Right renal pelvis (tissue), 4 donors: ENCODE measurements around the gene ARHGEF38. TPM values are rescaled to one million over a fixed set of nuclear protein-coding genes. Genes with fewer than 3 reads are reported as not detected.
"Not testable (repeated sequence)": the region's sequence is repeated elsewhere in the genome, so short reads cannot be mapped to it uniquely, and the experiment has no call there.

Experiments
- DNase-seq, 4 donors: peaks; one replicate each; pipeline ENCODE4 v3.0.0-alpha.2; 2013; ENCODE audit warnings: low read depth in 4 of 4, low spot score in 3 of 4, missing footprints in 1 of 4
- polyA plus RNA-seq, 4 donors: library from polyadenylated mRNA; unstranded; fragments of 120-200 nt; gene quantifications; one replicate each; pipeline ENCODE4 v1.2.1, GENCODE V29; 2013; ENCODE audit not compliant: insufficient read length in 4 of 4

The ARHGEF38 gene
- polyA plus RNA-seq, 4 donors, result 3.3 to 6.0 (median 5.2) TPM

GRCh38 chr4:105605493-105605892, 53.1 kb downstream of the ARHGEF38 start:
- DNase-seq, result no peak

GRCh38 chr4:105607876-105608275, 55.5 kb downstream of the ARHGEF38 start:
- no peak for DNase-seq

DNA sequence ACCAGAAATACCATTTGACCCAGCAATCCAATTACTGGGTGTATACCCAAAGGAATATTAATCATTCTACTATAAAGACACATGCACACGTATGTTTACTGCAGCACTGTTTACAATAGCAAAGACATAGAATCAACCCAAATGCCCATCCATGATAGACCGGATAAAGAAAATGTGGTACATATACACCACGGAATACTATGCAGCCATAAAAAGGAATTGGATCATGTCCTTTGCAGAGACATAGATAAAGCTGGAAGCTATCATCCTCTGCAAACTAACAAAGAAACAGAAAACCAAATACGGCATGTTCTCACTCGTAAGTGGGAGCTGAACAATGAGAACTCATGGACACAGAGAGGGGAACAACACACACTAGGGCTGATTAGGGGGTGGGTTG, 57.4 kb downstream of the ARHGEF38 start:
- not testable (repeated sequence) for DNase-seq

DNA sequence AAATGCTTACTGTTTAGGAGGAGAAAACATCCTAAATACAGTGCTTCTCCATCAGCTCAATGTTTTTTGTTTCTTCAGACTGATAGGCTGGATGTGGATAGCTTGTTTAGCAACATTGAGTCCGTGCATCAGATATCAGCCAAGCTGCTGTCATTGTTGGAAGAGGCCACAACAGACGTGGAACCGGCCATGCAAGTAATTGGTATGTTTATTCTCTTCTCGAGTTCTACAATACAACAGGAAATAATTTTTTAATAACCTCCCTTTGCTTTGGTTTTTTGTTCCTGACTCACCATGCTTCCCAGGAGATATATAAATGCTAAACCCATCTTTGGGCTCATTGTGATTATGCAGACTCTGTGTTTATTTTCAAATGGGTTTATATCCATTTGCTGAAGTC, 60.9 kb downstream of the ARHGEF38 start:
- DNase-seq, result no peak

DNA sequence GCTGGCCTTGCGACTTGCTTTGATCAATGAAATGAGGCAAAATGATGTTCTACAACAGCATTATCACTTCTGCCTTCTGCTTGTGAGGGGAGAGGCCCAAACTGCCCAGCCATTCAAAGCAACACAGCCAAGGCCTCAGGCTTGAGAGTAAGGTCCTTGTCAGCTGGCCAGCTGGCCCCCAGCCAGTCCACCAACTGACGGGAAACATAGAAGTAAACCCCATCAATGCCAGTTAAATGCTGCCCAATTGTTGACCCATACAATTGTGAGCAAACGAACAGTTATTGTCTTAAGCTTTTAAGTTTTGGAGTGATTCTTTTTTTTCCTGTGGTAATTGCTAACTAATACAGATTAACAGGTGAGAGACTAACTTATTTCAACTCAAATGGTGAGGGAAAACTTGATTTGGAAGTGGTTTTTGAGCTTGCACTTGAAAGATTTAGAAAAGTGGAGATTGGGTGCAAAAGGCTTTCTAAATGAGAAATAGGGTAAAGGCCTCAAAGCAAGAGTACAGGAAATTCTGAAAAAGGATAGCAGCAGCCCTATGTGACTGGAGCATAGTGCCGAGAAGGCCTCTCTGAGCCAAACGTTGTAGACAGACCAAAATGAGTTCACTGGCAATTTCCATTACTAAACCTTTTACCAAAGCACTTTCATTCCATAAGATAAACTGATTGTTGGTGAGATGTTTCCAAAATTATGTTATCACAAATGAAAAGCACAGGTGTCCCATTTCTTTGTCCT, 66.9 kb downstream of the ARHGEF38 start:
- DNase-seq, result no peak

DNA sequence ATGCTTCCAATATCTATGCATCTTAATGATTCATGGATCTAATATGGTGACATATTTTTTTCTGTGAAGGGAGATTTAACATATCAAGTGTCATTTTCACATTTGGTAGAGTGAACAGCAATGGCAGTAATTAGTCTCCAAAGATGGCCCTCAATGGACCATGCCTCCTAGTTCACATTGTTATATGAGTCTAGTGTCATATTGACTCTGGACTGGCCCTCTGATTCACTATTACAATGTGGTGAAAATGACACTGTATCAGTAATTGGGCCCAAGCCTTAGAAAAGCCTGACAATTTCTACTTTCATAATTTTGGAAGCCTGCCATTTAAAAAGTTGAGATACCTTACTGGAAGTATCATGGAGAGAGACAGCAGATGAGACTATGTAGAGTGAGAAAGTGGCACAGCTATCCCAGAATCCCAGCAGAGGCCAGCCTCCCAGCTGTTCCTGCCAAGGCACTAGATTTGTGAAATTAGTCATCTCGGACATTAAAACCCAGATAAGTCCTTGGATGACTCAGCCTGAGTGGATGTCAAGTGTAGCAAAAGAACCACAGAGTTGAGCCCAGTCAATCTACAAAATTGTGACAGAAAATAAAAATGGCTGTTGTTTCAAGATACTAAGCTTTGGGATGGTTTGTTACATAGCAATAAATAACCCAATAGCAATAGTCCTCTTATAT, 68.4 kb downstream of the ARHGEF38 start:
- DNase-seq, result no peak

GRCh38 chr4:105622269-105622668, 69.8 kb downstream of the ARHGEF38 start:
- DNase-seq, result no peak

- no peak for DNase-seq
Observed at GRCh38 chr4:105623099-105623498, 70.7 kb downstream of the ARHGEF38 start.

- DNase-seq, result no peak
Observed at GRCh38 chr4:105624530-105624929, 72.1 kb downstream of the ARHGEF38 start.

DNA sequence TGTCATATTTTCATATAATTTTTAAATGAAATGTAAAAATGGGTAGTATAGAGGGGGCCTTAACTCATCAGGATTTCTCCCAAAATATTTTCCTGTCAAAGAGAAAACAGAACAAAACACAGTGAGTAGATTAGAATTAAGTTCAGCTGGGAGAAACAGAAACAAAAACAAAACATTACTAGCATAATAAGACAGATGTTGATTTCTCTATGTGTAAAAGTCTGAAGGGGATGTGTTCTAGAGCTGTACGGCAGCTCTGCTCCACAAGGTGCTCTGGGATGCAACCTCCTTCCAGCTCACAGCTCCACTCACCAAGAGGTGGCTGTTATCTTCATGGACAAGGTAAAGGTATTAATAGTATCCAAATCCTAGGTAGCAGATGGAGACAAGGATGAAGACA, 72.8 kb downstream of the ARHGEF38 start:
- no peak for DNase-seq

- no peak for DNase-seq
Observed at GRCh38 chr4:105626846-105627245, 74.4 kb downstream of the ARHGEF38 start.

DNA sequence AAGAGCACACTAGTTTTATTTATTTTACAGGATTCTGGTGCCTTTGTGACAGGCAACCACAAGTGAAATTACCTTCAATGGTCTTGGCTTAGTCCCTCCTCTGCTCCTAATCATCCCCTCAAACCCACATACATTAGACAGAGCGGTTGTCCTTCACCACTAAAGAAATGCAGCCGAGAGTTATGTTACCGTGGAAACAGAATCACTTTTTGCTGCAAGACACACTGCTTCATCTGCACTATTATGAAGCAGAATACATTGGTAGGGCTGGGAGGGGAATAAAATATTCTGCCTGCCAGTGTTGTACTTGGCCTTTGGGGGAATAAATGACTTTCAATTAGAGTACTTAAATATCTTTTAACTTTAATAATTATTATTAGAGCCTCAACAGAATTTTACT, 75.2 kb downstream of the ARHGEF38 start:
- DNase-seq, result no peak

- no peak for DNase-seq
Observed at GRCh38 chr4:105630670-105631655, 78.5 kb downstream of the ARHGEF38 start.

DNA sequence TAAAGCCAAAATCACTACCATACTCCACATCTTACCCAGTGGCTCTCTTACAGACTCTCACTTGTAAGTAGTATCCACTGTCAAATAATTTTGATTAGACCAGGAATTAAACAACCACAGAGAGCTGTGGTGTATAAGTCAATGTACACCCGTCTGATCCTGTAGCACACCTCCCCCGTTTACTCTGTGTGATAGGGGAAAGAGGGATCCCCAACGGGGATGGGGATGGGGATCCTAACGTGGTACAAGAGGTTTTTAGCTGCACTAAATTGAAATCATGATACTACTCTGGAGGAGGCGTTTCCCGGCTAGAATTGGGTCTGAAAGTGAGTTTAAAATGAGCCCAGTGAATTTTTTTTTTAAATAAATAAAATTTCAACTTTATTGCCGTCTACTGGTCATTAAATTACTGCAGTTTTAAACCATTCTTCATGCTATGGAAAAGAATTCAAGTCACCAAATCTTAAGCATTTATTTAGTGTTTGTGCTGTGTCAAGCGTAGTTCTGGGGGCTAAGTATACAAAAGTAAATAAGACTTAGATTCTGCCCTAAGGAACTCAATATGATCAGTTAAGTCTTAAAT, 79.5 kb downstream of the ARHGEF38 start:
- no peak for DNase-seq

DNA sequence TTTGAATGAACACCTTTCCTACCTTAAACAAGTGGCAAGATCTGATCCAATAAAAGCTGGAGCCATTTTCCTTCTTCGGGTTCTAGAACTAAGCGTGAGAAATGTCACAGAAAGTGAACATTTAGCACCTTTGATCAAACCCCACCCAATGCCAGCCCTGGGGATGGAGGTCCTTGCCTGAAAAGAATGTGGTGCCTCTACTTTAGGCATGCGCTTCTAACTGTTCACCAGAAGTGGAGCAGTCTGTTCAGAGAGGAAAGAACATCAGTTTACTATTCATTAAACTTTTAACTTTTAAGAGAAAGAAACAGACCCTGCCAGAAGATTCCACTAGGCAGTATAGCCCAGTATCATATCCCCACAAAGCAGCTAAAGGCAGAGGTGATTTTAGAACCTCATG, 80.2 kb downstream of the ARHGEF38 start:
- DNase-seq, result no peak

DNA sequence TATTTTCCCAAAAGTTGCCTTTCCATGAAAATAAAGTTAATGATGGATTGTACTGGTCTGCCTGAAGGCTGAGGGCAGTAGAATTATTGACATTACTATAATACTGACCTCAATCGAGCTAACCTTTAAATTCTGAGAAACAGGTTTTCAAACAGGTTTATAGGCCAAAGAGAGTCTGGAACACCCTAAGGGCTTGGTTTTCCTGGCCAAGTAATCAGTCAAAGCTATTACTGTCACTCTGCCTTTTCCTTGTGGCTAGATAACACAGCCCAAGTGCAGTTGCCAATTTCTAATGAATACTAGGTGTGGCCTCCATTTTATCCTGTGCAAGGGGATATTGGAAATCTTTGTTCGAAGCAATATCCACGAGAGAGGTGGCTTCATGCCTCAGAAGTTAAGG, 80.8 kb downstream of the ARHGEF38 start:
- DNase-seq, result no peak

- no peak for DNase-seq
Observed at GRCh38 chr4:105634402-105635080, 82.1 kb downstream of the ARHGEF38 start.

- no peak for DNase-seq
Observed at GRCh38 chr4:105637408-105638176, 85.2 kb downstream of the ARHGEF38 start.

- DNase-seq, result no peak
Observed at GRCh38 chr4:105641845-105642244, 89.4 kb downstream of the ARHGEF38 start.
